GM12892 (cell line): ENCODE data around the gene FUT7.

Experiments used
- DNase-seq: peaks from one replicate; pipeline ENCODE4 v3.0.0; 2011; ENCODE audit not compliant: insufficient read length
- FAIRE-seq: peaks from 2 replicates; lab custom pipeline; 2011; peaks lifted over from hg19 to GRCh38; lab: Jason Lieb, UNC
- POLR2A ChIP-seq: IDR thresholded peaks from 2 replicates; pipeline ENCODE4 v1.6.1; 2011; ENCODE audit warnings: low read depth, low read length, control low read depth
- POLR2AphosphoS5 ChIP-seq: IDR thresholded peaks from 2 replicates; pipeline ENCODE4 v1.6.1; 2011; ENCODE audit warnings: low read depth, low read length, control low read depth
- TAF1 ChIP-seq: IDR thresholded peaks from 2 replicates; pipeline ENCODE4 v1.6.1; 2011; ENCODE audit warnings: low read depth, mild to moderate bottlenecking, control low read depth, low read length, borderline replicate concordance

FUT7 gene

DNA sequence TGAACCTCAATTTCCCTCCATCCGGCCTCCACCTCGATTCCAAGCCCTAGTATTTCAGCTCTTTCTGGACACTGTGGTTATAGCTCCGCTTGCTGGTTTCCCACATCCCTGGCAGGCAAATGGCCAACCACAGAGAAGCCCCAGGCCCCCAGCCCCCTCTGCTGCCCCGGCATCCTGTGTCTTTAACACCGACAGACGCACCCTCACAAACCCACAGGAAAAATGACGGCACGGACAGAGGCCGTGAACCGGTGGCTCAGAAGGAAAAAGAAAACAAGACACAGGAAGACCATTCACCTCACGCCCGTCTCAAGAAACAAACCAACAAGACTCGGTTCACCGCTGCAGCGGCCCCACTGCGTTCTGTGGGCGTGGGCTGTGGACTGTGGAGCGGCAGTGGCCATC lies 34.1 kb downstream of the FUT7 start:
- TF ChIP-seq POLR2AphosphoS5 (no peak), POLR2A (no peak), TAF1 (no peak)
- FAIRE-seq = no peak
- DNase-seq = no peak

GRCh38 chr9:136997371-136997770 lies 34.5 kb downstream of the FUT7 start:
- TF ChIP-seq POLR2AphosphoS5 = no peak
- TF ChIP-seq TAF1 = no peak
- no peak for TF ChIP-seq POLR2A
- no peak for DNase-seq
- no peak for FAIRE-seq

- TF ChIP-seq TAF1 (no peak), POLR2A (no peak), POLR2AphosphoS5 (no peak)
- DNase-seq (no peak), FAIRE-seq (peak; percentile 36)
Measured at GRCh38 chr9:136996361-136997292, 35.3 kb downstream of the FUT7 start, which contains the start of gene CLIC3. Gene CLIC3 (minus strand): TSS chr9:136996568. CDS start chr9:136996543, 25 bp downstream.

DNA sequence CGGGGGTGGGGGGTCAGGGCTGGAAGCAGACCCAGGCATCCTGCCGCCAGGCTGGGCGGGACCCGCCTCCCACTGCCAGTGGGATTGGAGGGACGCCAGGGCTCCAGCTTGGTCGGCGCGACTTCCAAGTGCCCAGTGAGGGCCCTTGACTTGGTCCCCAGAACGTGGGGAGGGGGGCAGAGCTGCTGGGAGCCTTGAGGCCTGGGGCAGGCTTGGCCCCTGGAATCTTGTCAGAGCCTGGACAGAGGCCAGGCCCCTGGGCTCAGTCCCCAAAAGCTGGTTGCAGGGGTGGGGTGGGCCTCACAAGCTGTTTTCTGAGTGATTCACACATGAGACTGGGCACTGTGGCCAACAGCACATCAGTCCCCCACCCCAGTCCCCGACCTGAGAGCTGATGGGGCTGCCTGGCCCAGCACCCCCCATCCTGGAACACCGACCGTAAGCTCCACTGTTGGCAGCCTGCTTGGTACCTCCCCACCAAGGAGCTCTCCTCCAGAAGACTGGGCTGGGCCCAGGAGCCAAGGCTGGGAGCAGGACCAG lies 36.0 kb downstream of the FUT7 start:
- no peak for FAIRE-seq
- no peak for TF ChIP-seq POLR2A
- TF ChIP-seq TAF1 = no peak
- no peak for TF ChIP-seq POLR2AphosphoS5
- DNase-seq = no peak

- no peak for TF ChIP-seq TAF1
- TF ChIP-seq POLR2AphosphoS5 = no peak
- TF ChIP-seq POLR2A = no peak
- FAIRE-seq = no peak
- no peak for DNase-seq
Measured at GRCh38 chr9:136995362-136995761, 36.5 kb downstream of the FUT7 start.

DNA sequence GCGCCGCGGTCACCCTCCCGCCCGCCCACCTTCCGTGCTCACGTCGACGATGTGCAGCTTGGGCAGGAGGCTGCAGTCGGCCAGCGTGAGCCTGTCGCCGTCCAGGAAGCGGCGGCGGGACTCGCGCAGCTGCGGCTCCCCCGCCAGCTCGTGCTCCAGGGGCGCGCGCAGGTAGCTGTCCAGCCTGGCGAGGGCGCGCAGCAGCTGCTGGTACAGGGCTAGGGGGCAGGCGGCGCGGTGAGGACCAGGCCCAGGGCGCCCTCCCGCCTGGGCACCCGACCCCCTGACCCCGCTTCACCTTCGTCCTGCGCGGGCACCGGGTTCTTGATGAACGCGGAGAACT lies 37.0 kb downstream of the FUT7 start:
- DNase-seq = no peak
- no peak for TF ChIP-seq POLR2A
- TF ChIP-seq POLR2AphosphoS5 = no peak
- no peak for TF ChIP-seq TAF1
- FAIRE-seq = no peak

- FAIRE-seq (no peak), DNase-seq (no peak)
- TF ChIP-seq POLR2A = no peak
- TF ChIP-seq TAF1 = no peak
- TF ChIP-seq POLR2AphosphoS5 = no peak
Measured at GRCh38 chr9:136994180-136994887, 37.6 kb downstream of the FUT7 start.

DNA sequence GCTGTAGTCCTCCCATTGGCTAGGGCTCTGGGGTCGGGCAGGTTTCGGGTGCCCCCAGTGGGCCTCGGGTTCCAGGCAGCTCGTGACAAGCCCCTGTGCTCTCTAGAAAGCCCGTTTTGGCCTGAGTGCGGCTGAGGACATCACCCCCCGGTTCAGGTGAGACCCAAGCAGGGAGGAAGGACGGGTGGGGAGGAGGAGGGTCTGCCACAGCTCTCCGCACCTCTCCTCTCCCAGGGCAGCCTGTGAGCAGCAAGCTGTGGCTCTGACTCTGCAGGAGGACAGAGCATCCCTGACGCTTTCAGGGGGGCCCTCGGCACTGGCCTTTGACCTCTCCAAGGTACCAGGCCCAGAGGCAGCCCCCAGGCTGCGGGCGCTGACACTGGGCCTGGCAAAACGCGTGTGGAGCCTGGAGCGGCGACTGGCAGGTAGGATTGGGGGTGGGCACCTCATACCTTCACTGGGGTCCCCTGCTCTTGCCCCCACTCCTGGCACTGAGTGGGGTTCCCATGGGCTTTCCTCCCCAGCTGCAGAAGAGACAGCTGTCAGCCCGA lies 39.0 kb downstream of the FUT7 start:
- DNase-seq (no peak), FAIRE-seq (peak; percentile 9)
- TF ChIP-seq TAF1 (no peak), POLR2A (no peak), POLR2AphosphoS5 (no peak)

DNA sequence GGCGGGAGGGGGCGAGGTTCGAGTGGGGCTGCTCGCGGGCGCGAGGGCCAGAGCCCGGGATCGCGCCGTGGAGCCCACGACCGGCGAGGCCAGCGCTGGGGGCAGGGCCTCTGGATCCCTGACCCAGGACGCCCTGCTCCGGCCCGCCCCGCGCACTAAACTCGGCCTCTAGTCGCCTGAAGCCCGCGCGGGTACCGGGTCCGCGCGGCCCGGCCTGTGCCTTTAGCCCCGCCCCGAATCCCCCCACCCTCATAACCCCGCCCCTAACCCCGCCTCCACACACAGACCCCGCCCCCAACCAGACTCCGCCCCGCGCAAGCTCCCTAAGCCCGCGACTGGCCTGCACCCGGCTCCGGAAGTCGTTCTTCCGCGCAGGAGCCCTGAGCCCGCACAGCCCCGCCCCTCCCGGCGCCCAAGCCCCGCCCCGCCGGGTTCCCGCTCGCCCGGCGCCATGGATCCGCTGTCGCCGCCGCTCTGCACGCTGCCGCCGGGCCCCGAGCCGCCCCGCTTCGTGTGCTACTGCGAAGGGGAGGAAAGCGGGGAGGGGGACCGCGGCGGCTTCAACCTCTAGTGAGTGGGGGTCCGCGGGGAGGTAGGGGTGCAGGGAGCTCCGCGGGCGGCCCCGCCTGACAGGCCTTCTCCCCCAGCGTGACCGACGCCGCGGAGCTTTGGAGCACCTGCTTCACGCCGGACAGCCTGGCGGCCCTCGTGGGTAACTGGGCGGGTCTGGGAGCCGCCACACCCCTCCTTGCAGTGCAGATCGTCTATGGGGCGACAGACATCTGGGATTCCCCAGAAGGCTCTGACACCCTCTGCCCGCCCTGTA lies 39.7 kb downstream of the FUT7 start, which contains the start of gene PAXX:
PAXX (plus strand) TSS at position 430 of the 826 bp plus-strand sequence; CDS start at position 452, 22 bp downstream.
- peak; percentile 58; the same call in 1 of the 2 replicates for TF ChIP-seq POLR2A
- 0 out of 2 replicates have a peak, but pooled peaks have one; percentile 30 for TF ChIP-seq TAF1
- no peak for TF ChIP-seq POLR2AphosphoS5
- peak; percentile 93 for FAIRE-seq
- peak; percentile 99 for DNase-seq

GRCh38 chr9:136990242-136990911 lies 41.5 kb downstream of the FUT7 start:
- no peak for DNase-seq
- no peak for FAIRE-seq
- no peak for TF ChIP-seq POLR2AphosphoS5
- no peak for TF ChIP-seq POLR2A
- no peak for TF ChIP-seq TAF1
